Endodermal cell (in vitro differentiated cells): ENCODE results near the gene SWT1. TPM values are rescaled to one million over a fixed set of nuclear protein-coding genes. Genes with fewer than 3 reads are reported as not detected.

ENCODE experiments used
- DNase-seq: peaks from one replicate; pipeline ENCODE4 v3.0.0-alpha.2; 2017
- H3K27ac ChIP-seq: 2 replicates; pipeline ENCODE4 v1.5.1; 2013; ENCODE audit warnings: mild to moderate bottlenecking, low read depth, low read length, moderate library complexity
- H3K27me3 ChIP-seq: 2 replicates; pipeline ENCODE4 v1.6.1; 2013; ENCODE audit warnings: mild to moderate bottlenecking, low read length, moderate library complexity; ENCODE audit not compliant: insufficient read depth, control insufficient read depth, poor library complexity, severe bottlenecking
- H3K36me3 ChIP-seq: 2 replicates; pipeline ENCODE4 v1.7.0; 2013; ENCODE audit warnings: mild to moderate bottlenecking, low read length, moderate library complexity; ENCODE audit not compliant: control insufficient read depth, insufficient read depth
- H3K4me1 ChIP-seq: one replicate; pipeline ENCODE4 v1.7.0; 2013; ENCODE audit warnings: low read length; ENCODE audit not compliant: control insufficient read depth, insufficient read depth
- H3K4me3 ChIP-seq: 2 replicates; pipeline ENCODE4 v1.5.1; 2013; ENCODE audit warnings: mild to moderate bottlenecking, low read length, moderate library complexity
- H3K9ac ChIP-seq: 2 replicates; pipeline ENCODE4 v1.6.1; 2013; ENCODE audit warnings: mild to moderate bottlenecking, low read length, moderate library complexity; ENCODE audit not compliant: poor library complexity, severe bottlenecking; ENCODE audit errors: extremely low read depth
- H3K9me3 ChIP-seq: 2 replicates; pipeline ENCODE4 v1.6.1; 2013; ENCODE audit warnings: mild to moderate bottlenecking, low read length, moderate library complexity; ENCODE audit not compliant: control insufficient read depth
- H3K27ac Mint-ChIP-seq: 2 replicates; pipeline ENCODE4 v1.8.0; 2020; ENCODE audit warnings: mixed read lengths
- H3K27me3 Mint-ChIP-seq: 2 replicates; pipeline ENCODE4 v1.8.0; 2021; ENCODE audit warnings: mild to moderate bottlenecking, mixed read lengths; ENCODE audit not compliant: insufficient read depth
- H3K36me3 Mint-ChIP-seq: 2 replicates; pipeline ENCODE4 v1.8.0; 2020; ENCODE audit warnings: low read depth, mixed read lengths
- H3K4me1 Mint-ChIP-seq: 2 replicates; pipeline ENCODE4 v1.8.0; 2020; ENCODE audit warnings: mixed read lengths
- H3K4me3 Mint-ChIP-seq: 2 replicates; pipeline ENCODE4 v1.8.0; 2020; ENCODE audit warnings: mild to moderate bottlenecking, moderate library complexity, mixed read lengths
- H3K9me3 Mint-ChIP-seq: 2 replicates; pipeline ENCODE4 v1.8.0; 2020; ENCODE audit warnings: mild to moderate bottlenecking, mixed read lengths
- CTCF ChIP-seq: fragments of 200-600 bp; sonication (generic); conservative IDR thresholded peaks from 2 replicates; pipeline ENCODE4 v1.5.0; 2021; ENCODE audit warnings: antibody characterized with exemption, mild to moderate bottlenecking
- WGBS, 2 experiments: methylation state at CpG; one replicate each; pipeline versions ENCODE4 v1.1.5 to v1.1.7; 2013; ENCODE audit warnings: missing lambda C conversion rate in 2 of 2, mixed read lengths in 1 of 2; ENCODE audit not compliant: insufficient coverage in 1 of 2, insufficient read length in 1 of 2; 5-methylcytosine and 5-hydroxymethylcytosine counted together
- total RNA-seq, 2 donors: library from RNA; stranded (reverse); fragmentation: NEBNext Ultra II Directional in 1 of 2; extraction: Animal tissue kit (Norgen Biotek cat#: 25700) in 1 of 2; gene quantifications; 2 replicates in 1 of 2; 3 replicates in 1 of 2; pipeline ENCODE4 v1.2.1, GENCODE V29; 2021

Gene SWT1
- total RNA-seq, 2 donors from 2014 or later = 9.7 to 13.4 TPM

GRCh38 chr1:185322636-185323035, 165.7 kb downstream of the SWT1 start:
- Mint-ChIP-seq H3K36me3 (peaks cover 13% of the 10 kb centered on the region), H3K9me3 (peaks cover 9% of the 10 kb centered on the region), H3K4me1 (peaks cover 9% of the 10 kb centered on the region), H3K27ac (no peak overlapping the region), H3K27me3 (peaks cover 1% of the 10 kb centered on the region), H3K4me3 (no peak overlapping the region)
- 79% methylated on average over 2 of the region's 2 CpGs; no CpG with 5 or more reads in 1 of the 2 experiments for WGBS, 2 experiments
- no peaks in the 10 kb centered on the region for H3K4me1 ChIP-seq
- no peaks in the 10 kb centered on the region for H3K27me3 ChIP-seq
- H3K36me3 ChIP-seq = no peaks in the 10 kb centered on the region
- peaks cover 12% of the 10 kb centered on the region for H3K9me3 ChIP-seq
- no peak overlapping the region for H3K4me3 ChIP-seq
- no peak for TF ChIP-seq CTCF
- DNase-seq = no peak
- H3K9ac ChIP-seq = no peak overlapping the region
- no peak overlapping the region for H3K27ac ChIP-seq

GRCh38 chr1:185324118-185324517, 167.2 kb downstream of the SWT1 start:
- no peaks in the 10 kb centered on the region for H3K27me3 ChIP-seq
- Mint-ChIP-seq H3K27me3 (no peaks in the 10 kb centered on the region), H3K9me3 (peaks cover 12% of the 10 kb centered on the region), H3K27ac (no peak overlapping the region), H3K4me3 (no peak overlapping the region), H3K4me1 (peaks cover 2% of the 10 kb centered on the region), H3K36me3 (peaks cover 15% of the 10 kb centered on the region)
- H3K9me3 ChIP-seq = peaks cover 12% of the 10 kb centered on the region
- H3K4me3 ChIP-seq = no peak overlapping the region
- 97 to 100% methylated on average over 3 of the region's 3 CpGs for WGBS, 2 experiments
- no peak overlapping the region for H3K9ac ChIP-seq
- no peak overlapping the region for H3K27ac ChIP-seq
- TF ChIP-seq CTCF = no peak
- no peak for DNase-seq
- H3K4me1 ChIP-seq = no peaks in the 10 kb centered on the region
- H3K36me3 ChIP-seq = no peaks in the 10 kb centered on the region

GRCh38 chr1:185325413-185325812, 168.4 kb downstream of the SWT1 start:
- DNase-seq = no peak
- no peaks in the 10 kb centered on the region for H3K27me3 Mint-ChIP-seq
- Histone ChIP-seq H3K9ac (no peak overlapping the region), H3K27ac (no peak overlapping the region), H3K9me3 (peaks cover 7% of the 10 kb centered on the region), H3K27me3 (no peaks in the 10 kb centered on the region), H3K36me3 (no peaks in the 10 kb centered on the region), H3K4me3 (no peak overlapping the region), H3K4me1 (no peaks in the 10 kb centered on the region)
- no peak overlapping the region for H3K27ac Mint-ChIP-seq
- no peak for TF ChIP-seq CTCF
- peaks cover 2% of the 10 kb centered on the region for H3K4me1 Mint-ChIP-seq
- H3K36me3 Mint-ChIP-seq = peaks cover 12% of the 10 kb centered on the region
- 95 to 100% methylated on average over 2 to 4 of the region's 4 CpGs for WGBS, 2 experiments
- peaks cover 12% of the 10 kb centered on the region for H3K9me3 Mint-ChIP-seq
- H3K4me3 Mint-ChIP-seq = no peak overlapping the region
